ENCODE results near the gene GABRB2.

DNA sequence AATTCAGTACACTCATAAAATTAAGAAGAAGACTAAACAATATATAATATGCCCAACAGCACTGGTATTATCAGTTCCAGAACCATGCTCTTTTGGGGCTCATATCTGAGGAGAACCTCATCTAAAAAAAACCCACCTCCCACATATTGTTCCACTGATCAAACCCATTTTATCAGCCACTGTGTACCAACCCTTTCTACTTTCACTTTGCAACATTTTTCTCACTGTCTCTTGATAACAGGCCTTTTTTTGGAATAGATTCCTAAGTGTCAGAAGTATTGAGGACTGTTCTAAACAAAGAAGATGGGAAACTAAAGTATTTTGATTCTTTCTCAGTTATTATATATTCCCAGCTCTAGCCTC lies 173.2 kb downstream of the GABRB2 start:
- TF ChIP-seq, protein P1, sequence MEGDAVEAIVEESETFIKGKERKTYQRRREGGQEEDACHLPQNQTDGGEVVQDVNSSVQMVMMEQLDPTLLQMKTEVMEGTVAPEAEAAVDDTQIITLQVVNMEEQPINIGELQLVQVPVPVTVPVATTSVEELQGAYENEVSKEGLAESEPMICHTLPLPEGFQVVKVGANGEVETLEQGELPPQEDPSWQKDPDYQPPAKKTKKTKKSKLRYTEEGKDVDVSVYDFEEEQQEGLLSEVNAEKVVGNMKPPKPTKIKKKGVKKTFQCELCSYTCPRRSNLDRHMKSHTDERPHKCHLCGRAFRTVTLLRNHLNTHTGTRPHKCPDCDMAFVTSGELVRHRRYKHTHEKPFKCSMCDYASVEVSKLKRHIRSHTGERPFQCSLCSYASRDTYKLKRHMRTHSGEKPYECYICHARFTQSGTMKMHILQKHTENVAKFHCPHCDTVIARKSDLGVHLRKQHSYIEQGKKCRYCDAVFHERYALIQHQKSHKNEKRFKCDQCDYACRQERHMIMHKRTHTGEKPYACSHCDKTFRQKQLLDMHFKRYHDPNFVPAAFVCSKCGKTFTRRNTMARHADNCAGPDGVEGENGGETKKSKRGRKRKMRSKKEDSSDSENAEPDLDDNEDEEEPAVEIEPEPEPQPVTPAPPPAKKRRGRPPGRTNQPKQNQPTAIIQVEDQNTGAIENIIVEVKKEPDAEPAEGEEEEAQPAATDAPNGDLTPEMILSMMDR (IDR thresholded peaks at IDR 0.05): no peak
- no peak for TF ChIP-seq POLR2A (IDR thresholded peaks at IDR 0.05)
